Measurements from ENCODE around the gene VIT.

VIT gene

GRCh38 chr2:36857713-36858112, 161.2 kb downstream of the VIT start:
- no peak for DNase-seq

DNA sequence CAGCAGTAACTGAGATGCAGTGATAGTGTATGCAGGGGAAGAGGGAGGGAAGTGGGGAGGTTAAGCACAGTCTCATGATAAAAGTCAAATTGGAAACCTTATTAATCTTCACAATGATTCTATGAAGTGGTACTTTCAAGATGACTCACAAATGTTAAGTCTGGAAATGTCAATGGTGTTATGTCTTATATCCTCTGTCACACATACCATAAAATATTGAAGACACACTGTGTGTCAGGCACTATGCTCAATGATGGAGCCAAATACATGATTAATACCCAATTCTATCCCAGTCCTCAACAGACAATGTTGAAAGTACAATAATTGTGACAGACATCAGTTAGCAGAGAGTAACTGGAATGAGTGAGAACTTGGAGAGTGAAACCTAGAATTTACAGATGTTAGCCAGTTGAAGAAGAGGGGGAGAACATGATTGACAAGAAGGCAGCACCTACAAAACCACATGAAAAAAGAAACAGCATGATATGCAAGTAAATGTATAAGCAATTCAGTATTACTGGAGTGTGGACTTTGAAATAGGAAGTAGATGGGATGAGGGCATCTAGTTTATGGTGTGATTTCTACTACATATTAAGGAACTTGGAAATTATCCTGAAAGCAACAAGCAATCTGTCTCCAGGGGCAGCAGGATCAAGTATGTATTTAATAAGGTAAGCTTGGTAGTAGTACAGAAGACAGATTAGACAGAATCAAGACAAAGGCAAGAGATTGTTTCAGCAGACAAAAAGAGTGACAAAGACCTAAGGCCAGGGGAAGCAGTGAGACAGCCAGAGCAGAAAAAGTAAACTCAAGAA, 162.3 kb downstream of the VIT start:
- no peak for DNase-seq

DNA sequence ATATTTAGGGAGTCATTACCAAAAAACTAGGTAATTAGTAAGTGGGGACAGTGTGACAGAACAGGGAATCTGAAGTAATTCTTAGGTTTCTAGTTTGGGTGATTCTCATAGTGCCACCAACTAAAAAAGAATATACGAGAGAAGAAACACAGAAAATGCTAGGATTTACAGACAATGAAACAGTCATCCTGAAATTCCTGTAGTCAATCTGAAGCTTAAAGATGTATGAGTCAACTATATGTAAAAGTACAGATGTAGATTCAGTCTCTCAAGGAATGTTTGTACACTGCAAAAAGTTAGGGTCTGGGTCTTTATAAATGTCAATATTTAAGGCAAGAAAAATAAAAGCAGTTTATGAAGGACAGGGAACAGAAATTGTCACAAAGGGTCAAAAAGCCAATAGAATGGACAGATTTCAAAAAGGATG, 162.9 kb downstream of the VIT start:
- DNase-seq: no peak

DNA sequence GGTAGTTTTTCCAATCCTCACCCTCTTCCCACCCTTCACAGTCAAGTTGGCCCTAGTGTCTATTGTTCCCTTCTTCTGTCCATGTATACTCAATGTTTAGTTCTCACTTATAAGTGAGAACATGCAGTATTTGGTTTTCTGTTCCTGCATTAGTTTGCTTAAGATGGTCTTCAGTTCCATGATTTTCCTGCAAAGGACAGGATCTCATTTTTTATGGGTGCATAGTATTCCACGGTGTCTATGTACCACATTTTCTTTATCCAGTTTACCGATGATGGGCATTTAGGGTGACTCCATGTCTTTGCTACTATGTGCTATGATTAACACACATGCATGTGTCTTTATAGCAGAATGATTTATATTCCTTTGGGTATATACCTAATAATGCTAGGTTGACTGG, 165.4 kb downstream of the VIT start:
- DNase-seq: no peak

Measured in nucleus accumbens (tissue), 56 donors.